DND-41 (cell line): ENCODE data around the gene JUP.

Experiments
- ATAC-seq: fragments of 200-7000 bp; cut with Tn5 transposase; 3 replicates; pipeline ENCODE4 v1.9.1; 2021; ENCODE audit warnings: low read depth; ENCODE audit not compliant: insufficient read depth
- DNase-seq: peaks from one replicate; pipeline ENCODE4 v3.0.0-alpha.2; 2020
- H2AFZ ChIP-seq: 2 replicates; pipeline ENCODE4 v1.6.0; 2012; ENCODE audit warnings: low read depth, low read length
- H3K27ac ChIP-seq: 2 replicates; pipeline ENCODE4 v1.5.1; 2012; ENCODE audit warnings: low read length, inconsistent platforms
- H3K27me3 ChIP-seq: fragments of 200-600 bp; sonication (generic); 2 replicates; pipeline ENCODE4 v1.6.0; 2012; ENCODE audit warnings: low read length, mild to moderate bottlenecking, inconsistent platforms; ENCODE audit not compliant: insufficient read depth, poor library complexity
- H3K36me3 ChIP-seq: 2 replicates; pipeline ENCODE4 v1.5.1; 2012; ENCODE audit warnings: low read length, inconsistent platforms; ENCODE audit not compliant: insufficient read depth
- H3K4me1 ChIP-seq: 2 replicates; pipeline ENCODE4 v1.5.1; 2012; ENCODE audit warnings: mild to moderate bottlenecking, low read length; ENCODE audit not compliant: insufficient read depth
- H3K4me2 ChIP-seq: 2 replicates; pipeline ENCODE4 v1.6.0; 2012; ENCODE audit warnings: mild to moderate bottlenecking, moderate library complexity, low read length, inconsistent platforms; ENCODE audit not compliant: insufficient read depth
- H3K4me3 ChIP-seq, 2 experiments: fragments of 200-600 bp in 1 of 2; shearing (Covaris generic) in 1 of 2; 2 replicates each; pipeline ENCODE4 v1.5.1; 2012 to 2016; ENCODE audit warnings: inconsistent platforms in 2 of 2, low read length in 2 of 2, mild to moderate bottlenecking in 2 of 2, low read depth in 1 of 2, moderate library complexity in 1 of 2
- H3K79me2 ChIP-seq: 2 replicates; pipeline ENCODE4 v1.6.0; 2012; ENCODE audit warnings: low read length, inconsistent platforms; ENCODE audit not compliant: insufficient read depth
- H3K9ac ChIP-seq: 2 replicates; pipeline ENCODE4 v1.6.0; 2012; ENCODE audit warnings: low read depth, mild to moderate bottlenecking, inconsistent platforms, low read length, moderate library complexity
- H3K9me3 ChIP-seq: 2 replicates; pipeline ENCODE4 v1.5.1; 2012; ENCODE audit warnings: low read length, moderate library complexity, mild to moderate bottlenecking, inconsistent platforms; ENCODE audit not compliant: insufficient read depth, severe bottlenecking
- H4K20me1 ChIP-seq: 2 replicates; pipeline ENCODE4 v1.6.0; 2012; ENCODE audit warnings: low read length; ENCODE audit not compliant: insufficient read depth
- CTCF ChIP-seq: IDR thresholded peaks from 2 replicates; pipeline ENCODE4 v1.5.1; 2012; ENCODE audit warnings: borderline replicate concordance, low read length, moderate library complexity, mild to moderate bottlenecking; ENCODE audit not compliant: poor library complexity, severe bottlenecking; ENCODE audit errors: extremely low read depth
- EZH2 ChIP-seq: IDR thresholded peaks from 3 replicates; pipeline ENCODE4 v1.6.1; 2012; ENCODE audit warnings: borderline replicate concordance, low read depth, mild to moderate bottlenecking, moderate library complexity, low read length, inconsistent platforms; ENCODE audit not compliant: severe bottlenecking

JUP gene

GRCh38 chr17:41718287-41718645 is 68.2 kb downstream of the JUP start:
- DNase-seq (no peak), ATAC-seq (no peak; the same call in 2 of the 3 replicates)
- Histone ChIP-seq H3K4me2 (no peak overlapping the region), H3K27me3 (peaks cover 6% of the 10 kb centered on the region), H2AFZ (no peak overlapping the region), H3K4me3 (no peak overlapping the region), H3K36me3 (no peaks in the 10 kb centered on the region), H3K9me3 (no peaks in the 10 kb centered on the region), H3K27ac (no peak overlapping the region), H4K20me1 (no peaks in the 10 kb centered on the region), H3K79me2 (no peaks in the 10 kb centered on the region), H3K9ac (no peak overlapping the region), H3K4me1 (no peaks in the 10 kb centered on the region)
- TF ChIP-seq CTCF (no peak), EZH2 (no peak)

- no peak for DNase-seq
- Histone ChIP-seq H3K4me1 (no peaks in the 10 kb centered on the region), H3K27ac (no peak overlapping the region), H2AFZ (no peak overlapping the region), H3K27me3 (peaks cover 6% of the 10 kb centered on the region), H3K79me2 (no peaks in the 10 kb centered on the region), H3K4me2 (no peak overlapping the region), H3K36me3 (no peaks in the 10 kb centered on the region), H3K9me3 (no peaks in the 10 kb centered on the region), H3K4me3 (no peak overlapping the region), H3K9ac (no peak overlapping the region), H4K20me1 (no peaks in the 10 kb centered on the region)
- TF ChIP-seq EZH2 (no peak), CTCF (no peak)
- 0 out of 3 replicates have a peak, but pooled peaks have one; percentile 50 for ATAC-seq
Measured at GRCh38 chr17:41717408-41718286, 68.9 kb downstream of the JUP start.

- Histone ChIP-seq H3K4me1 (no peaks in the 10 kb centered on the region), H3K36me3 (no peaks in the 10 kb centered on the region), H3K4me2 (no peak within 1 kb of the TSS), H3K4me3 (no peak within 1 kb of the TSS), H2AFZ (no peak within 1 kb of the TSS), H3K9me3 (no peaks in the 10 kb centered on the region), H3K27ac (no peak within 1 kb of the TSS), H3K9ac (no peak within 1 kb of the TSS), H3K79me2 (no peaks in the 10 kb centered on the region), H4K20me1 (no peaks in the 10 kb centered on the region), H3K27me3 (no peaks in the 10 kb centered on the region)
- TF ChIP-seq CTCF: no peak
- no peak for TF ChIP-seq EZH2
- DNase-seq: no peak
- no peak for ATAC-seq
Measured at GRCh38 chr17:41711669-41712400, 74.7 kb downstream of the JUP start, which contains the start of gene GAST. Gene GAST (plus strand): TSS chr17:41712331. CDS start chr17:41715437, 3,106 bp downstream.
